TTC549 (cell line): ENCODE data around the gene RBM19.

Experiments used
- FAIRE-seq: peaks from 2 replicates; lab custom pipeline; 2012; peaks lifted over from hg19 to GRCh38; lab: Jason Lieb, UNC

RBM19 gene

DNA sequence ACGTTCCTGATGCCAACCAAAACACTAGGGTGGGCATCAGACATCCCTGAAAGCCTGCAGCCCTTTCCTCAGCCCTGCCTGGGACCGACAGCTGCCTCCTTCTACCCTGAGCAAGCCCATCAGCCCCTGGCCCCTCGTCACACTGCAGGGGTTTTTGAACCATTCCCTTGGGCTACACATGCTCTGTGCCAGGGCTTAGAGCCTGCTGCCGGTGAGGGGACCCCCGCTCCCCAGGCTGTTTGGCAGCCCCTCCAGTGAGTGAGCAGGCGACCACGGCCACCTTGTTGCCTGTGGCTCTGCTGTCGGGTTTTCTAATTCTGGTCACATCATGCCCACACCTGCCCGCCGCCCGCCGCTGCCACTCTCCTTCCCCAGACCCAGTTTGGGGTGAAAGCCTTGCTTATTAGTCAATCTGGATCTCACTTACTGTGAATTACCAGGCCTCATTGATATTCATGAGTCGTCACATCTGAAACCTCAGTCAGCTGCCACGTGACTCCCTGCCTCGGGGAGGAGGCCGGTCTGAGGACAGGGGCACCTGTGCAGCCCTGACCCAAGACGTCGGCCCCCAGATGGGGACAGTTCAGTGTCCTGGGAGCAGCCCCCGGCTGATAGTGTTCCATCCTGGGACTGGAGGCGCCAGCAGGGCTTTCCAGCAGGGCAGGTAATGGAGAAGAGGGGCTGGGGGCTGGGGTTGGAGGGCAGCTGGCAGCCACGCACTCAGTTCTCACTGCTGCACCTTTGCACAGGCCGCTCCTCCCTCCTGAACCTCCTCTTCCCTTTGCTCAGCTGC lies 163.0 kb downstream of the RBM19 start:
- no peak for FAIRE-seq

DNA sequence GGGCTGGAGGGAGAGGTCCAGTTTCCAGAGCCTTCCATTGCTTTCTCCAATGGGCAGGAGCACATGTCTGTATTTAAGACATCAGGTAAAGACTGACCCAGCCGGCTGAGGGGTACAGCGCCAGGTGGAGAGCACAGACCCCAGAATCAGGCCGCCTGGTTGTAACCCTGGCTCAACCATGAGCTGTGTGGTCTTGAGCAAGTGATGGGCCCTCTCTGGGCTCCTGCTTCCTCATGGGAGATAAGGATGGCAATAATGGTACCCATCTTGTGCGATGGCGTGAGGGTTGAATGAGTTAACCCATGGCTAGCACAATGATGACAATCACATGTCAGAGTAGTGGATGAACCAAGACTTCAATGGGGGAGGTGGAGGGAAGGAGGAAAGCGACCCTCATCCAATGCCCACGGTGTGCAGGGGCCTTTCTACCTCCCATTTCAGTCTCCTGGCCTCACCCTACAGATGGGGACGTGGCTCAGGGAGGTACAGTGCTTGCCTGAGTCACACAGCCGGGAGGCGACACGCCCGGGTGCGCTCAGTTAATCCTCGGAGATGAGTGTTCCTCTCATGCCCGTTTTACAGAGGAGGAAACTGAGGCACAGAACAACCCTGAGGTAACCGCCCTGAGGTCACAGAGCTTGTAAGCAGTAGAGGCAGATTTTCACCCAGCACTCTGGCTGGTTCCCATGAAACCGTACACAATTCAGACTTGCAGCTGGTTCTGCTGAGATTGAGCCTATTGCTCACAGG lies 163.9 kb downstream of the RBM19 start:
- no peak for FAIRE-seq

DNA sequence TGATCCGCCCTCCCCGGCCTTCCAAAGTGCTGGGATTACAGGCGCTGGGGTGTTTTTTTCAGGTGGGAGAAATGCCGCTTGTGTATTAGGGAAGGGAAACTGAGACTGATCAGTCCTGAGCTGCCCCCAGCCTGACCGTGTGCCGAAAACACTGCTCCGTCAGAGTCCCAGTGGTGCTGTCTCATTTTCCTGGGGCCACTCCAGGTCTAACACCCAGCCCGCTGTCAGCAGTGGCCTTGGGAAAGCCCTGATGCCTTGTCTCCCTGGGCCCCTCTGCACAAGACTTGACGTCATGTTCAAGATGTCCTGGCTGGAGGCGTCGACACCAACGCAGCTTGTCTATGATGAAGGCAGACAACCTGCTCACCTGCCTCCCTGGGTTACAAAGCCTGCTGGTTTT lies 165.9 kb downstream of the RBM19 start:
- no peak for FAIRE-seq

DNA sequence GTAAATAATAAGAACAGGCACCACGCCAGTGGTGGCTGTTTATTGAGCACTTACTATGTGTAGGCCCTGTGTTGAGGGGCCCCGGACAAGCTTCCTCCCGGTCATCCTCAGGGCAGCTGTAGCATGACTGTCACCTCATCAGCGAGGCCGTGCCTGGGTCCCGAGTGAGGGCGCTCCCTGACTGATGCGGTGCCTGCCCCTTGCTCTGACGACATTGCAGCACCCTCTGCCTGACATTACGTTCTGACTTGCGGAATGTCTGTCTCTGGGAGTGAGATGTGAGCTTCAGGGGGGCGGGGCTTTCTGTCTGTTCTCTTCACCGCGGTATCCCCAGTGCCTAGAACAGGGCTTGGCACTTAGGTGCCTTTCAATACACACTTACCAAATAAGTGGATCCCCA lies 167.6 kb downstream of the RBM19 start:
- no peak for FAIRE-seq

DNA sequence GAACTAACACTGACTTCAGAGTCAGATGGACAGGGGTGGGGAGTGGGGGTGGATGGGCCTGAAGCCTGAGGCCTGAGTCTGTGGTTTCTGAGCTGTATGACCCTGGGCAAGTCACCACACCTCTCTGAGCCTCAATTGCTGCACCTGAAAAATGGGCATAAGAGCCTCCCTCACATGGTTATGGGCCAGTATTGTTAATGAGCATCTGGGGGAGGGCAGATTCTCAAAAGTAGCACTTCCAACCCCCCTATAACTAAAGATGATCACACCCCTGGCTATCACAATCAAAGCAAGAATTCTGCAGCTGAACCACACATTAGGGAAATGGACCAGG lies 168.6 kb downstream of the RBM19 start:
- FAIRE-seq = no peak

DNA sequence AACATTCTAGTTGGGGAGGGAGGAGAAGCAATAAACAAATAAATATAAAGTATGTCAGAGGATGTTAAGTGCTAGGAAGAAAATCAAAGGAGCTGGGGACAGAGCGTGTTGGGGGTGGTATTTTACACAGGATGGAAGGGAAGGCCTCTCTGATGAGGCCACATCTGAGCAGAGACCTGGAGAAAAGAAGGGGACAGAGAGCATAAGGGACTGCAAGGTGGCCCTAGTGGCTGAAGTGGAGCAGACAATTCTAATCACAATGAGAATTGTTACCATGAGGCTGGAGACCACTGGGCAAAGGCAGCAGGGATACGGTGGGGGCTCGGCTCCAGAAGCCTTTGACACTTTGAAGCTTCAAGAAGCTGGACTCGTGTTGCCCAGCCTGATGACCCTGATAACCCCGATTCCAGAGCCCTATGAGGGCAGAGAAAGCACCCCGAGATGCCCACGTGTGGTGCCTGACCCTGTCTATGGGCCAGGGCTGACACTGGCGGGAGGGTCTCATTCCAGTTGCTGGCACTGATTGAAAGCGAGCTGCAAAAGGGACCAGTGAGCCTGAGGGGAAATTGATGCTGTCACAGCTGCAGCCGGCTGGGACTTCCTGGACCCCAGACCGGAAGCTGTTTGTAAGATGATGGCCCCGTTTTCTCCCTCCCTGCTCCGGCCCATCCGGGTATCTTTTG lies 169.1 kb downstream of the RBM19 start:
- no peak for FAIRE-seq

DNA sequence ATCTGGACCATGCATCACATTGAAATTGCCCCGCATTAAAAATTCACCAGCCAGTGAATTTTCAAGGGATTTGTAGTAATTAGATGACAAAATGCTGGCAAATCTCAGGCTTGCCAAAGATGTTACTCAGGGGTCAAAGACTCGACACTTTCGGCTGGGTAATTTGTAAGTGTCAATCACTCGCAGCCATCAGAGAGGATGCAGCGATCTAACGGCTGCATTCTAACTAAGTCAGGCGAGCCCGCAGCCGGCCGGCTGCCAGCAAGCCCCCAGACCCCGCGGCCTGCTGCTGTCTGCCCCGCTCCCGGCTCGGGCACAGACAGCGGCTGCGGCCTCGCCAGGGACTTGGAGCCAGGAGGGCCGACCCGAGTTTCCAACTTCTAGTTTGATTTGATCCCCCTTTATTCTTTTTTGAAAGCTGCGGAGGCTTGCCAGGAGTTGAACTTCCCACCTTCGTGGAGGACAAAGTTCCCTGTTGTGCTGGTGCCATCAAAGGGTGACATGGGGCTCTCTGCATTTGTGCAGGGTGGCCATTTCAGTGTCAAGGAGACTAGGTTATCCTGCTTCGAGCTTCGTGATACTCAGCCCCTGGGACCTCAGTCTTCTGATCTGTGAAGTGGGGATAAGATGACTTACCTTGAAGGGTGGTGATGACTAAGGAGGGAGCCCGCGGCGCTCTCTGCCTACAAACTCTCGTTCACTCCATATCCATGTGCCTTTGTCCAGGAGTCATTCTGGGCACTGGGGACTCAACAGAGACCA lies 169.9 kb downstream of the RBM19 start:
- no peak for FAIRE-seq

DNA sequence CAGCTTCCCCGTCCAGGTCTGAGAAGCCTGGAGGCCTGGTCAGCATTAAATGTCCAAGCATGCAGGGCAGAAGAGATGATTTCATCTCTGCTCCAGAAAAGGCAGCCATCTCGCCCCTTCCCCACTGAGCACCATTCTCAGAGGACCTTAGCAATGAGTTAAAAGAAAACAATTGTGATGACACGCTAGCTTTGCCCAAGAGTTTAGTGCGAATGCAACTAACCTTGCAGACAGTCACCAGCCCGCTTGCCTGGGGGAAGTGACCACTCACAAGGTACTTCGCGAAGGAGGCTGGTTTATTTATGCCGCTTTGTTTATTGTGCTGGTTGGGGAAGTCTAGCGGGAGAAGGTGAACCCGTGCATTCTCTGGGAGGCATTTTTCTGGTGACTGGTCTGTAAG lies 170.7 kb downstream of the RBM19 start:
- FAIRE-seq = no peak

DNA sequence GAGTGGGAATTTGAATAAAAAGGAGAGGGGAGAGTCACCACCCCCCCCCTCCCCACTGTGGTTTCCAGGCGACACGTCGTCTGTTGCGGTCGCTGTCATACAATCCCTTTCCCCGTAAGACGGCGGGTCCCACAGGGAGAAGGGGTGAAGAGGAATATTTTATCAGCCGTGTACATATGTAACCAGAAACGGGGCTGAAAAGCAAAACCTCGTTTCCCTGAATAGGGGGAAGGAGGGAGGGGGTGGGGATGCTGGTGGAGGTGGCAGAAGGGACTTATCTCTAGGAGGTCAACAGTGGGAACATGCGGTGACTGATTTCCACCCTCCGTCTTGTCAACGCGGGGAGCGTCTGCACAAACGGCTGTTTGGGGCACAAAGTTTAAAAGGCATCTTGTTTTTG lies 171.4 kb downstream of the RBM19 start:
- no peak for FAIRE-seq

DNA sequence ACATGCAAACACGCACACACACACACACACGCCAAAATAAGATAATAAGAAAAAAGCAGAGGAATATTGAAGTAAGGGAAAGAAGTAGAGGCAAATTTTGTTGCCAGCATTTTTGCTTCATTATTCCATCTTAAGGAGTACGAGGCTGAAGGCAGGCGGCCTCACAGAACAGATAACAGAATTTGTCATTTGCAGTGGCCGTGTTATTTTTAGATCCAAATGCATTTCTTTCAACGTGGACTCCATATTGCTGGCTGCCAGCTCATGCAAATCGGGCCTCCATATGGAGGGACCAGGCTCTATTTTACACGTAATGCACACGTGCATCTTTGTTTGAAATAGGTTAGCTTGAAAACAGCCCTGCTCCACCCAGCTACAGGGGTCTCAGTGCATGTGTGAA lies 172.9 kb downstream of the RBM19 start:
- no peak for FAIRE-seq

DNA sequence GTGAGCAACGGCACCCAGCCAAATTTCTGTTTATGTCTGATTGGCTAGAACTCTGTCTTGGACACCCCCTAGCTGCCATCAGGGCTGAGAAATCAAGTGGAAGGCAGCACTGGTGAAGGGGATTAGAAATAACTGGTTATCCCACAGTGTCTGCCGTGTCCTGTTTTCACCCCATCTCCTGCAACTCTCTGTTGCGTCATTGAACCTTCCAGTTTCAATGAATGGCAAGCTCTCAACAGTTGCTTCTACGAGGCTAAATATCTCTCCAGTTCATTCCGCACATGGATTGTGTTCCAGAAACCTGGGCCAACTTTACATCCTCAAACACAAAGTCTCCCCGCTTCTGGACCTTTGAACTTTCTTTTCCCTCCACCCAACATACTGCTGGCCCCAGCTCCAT lies 173.7 kb downstream of the RBM19 start:
- FAIRE-seq = no peak

DNA sequence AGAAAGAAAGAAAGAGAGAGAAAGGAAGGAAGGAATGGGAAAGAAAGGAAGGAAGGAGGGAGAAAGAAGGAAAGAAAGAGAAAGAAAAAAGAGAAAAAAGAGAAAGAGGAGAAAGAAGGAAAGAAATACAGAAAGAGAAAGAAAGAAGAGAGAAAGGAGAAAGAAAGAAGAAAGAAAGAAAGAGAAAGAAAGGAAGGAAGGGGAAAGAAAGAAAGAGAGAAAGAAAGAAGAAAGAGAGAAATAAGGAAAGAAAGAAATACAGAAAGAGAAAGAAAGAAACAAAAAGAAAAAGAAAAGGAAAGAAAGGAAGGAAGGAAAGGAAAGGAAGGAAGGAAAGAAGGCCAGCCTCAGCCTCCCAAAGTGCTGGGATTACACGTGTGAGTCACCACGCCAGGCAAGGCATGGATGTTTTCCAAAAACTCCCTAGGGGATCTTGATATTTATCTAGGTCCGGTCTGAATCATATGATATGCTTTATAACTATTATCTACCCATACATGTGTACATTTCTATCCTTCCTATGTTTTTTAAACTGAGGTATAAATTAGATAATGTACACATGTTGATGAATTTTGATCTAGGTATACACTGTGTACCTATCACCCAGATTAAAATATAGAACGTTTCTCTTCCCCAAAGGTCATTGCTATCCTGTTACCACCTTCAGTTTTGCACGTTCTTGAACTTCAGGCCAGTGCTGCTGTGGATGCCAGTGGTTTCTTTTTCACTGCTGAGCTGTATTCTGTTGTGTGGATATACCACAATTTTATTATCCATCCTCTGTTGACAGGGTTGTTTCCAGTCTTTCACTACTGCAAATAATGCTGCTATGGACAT lies 177.9 kb downstream of the RBM19 start:
- FAIRE-seq = no peak

DNA sequence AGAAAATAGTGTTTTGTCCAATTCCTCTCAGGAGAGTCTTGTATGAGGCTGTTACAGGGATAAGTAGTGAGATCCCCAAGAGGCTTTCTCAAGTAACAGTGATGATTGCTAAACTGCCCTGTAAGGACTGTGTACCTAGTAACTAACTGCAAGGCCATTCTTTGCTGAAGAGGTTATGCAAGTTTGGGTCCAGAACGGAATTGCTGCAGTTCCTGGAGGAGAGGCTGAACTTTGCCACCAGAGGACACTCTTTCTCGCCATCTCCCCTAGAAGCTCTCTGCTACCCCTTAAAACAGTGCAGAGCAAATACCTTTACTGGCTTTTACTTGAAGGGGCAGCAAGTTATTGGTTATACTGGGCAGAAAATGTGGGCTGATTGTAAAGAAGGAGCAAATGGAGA lies 180.0 kb downstream of the RBM19 start:
- FAIRE-seq = no peak

DNA sequence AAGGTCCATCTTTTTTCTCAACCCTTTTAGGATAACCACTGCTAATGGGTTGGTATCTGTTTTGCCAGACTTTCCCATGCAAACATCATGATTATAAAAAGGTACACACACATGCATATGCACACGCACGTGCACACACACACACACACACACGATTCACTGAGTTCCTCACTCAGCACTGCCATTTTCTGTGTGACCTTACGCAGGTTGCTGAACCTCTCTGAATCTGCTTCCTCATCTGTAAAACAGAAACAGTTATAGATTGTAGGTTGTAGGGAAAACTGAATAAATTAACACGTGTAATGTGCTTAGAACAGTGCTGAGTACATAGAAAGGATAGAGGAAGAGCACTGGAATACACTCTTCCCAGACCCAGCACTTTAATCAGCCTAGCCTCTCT lies 182.3 kb downstream of the RBM19 start:
- no peak for FAIRE-seq

DNA sequence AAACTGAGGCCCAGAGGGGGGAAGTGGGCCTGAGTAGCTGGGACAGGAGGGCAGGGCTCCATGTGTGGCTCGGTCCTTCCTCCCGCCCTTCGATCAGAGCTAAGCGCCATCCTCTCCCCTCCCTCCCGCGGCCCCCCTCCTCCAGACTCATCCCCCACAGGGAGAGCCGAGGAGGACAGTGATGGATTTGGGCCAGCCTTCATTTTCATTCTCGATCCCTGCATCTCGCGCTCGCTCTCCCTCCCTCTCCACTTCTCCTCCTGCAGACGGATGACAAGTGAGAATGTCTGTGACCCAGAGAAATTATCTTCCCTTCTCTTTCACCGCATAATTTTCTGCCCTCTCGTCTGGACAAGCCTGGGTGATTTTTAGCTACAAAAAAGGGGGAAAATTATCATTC lies 183.3 kb downstream of the RBM19 start:
- no peak for FAIRE-seq

DNA sequence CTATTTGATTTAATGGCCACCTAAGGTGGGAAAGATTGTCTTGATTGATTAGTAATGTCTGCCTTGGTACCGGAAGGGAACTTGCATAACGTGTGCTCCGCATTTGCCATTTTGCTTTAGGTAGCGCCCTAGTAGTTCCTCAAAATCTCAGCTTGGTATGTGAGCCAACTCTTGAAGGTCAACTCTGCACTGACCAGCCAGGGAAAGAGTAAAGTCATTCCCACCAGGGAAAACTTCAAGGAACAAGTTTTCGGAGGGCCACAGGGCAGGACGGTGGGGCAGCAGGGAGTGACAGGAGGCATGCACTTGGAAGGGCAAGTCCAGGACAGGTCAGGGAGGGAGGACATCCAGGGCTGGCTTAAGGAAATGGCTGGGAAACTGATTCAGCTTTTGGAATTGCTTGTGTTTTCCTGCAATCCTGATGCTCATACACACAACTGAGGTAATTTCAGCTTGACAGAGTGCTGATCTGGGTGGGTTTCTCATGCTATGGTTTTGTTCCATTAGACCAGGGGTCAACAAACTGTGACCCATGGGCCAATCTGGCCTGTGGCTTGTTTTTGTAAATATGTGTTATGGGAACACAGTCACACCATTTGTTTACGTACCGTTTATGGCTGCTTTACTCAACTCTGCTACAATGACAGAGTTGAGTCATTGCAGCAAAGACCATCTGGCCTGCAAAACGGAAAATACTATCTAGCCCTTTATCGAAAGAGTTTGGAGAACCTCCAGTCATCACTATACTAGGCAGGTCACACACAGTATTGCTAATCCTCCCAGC lies 184.5 kb downstream of the RBM19 start:
- no peak for FAIRE-seq

DNA sequence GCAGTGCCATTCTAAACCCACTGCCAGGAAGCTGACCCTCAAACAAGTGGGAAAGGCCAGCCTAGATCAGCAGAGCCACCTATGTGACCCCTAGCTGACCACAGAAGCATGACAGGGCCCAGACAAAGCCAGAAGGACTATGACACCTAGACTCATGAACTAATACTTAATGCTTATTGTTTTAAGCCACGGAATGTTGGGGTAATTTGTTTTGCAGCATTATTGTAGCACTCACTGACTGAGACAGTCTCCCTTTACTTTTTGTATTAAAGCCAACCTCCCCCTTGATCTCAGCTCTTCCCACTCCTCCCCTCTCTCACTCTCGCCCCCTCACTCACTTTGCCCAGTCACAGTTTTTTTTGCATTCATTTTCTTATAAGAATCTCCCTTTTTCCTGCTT lies 186.4 kb downstream of the RBM19 start:
- no peak for FAIRE-seq

DNA sequence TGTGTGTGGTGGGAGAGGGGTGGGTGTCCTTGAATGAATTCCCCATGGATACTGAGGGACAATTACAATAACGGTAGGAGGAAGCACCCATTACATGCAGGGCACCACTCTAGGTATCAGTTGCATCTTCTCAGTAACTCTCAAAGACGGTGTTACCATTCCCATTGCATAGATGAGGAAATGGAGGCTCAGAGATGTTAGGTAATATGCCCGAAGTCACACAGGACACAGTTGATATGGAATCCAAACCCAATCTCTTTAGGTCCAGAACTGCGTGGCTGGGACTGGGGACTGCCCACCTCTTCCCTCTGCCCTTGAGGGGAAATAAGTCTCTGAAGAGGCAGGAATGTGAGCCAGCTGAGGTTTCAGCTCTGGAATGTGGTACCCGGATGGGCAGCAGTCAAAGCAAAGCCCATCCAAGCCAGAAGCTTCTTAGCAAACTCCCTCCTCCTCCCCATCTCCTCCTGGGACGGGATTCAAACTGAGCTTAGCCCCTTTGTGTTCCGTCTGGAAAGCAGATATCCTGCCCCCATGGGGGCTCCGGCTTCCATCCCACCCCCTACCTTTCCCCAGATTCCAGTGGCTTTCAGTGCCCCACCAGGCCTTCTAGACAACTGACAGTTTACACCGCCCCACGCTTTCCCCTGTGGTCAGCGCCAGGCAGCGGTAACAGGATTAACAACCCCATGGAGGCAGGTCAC lies 187.5 kb downstream of the RBM19 start:
- no peak for FAIRE-seq

DNA sequence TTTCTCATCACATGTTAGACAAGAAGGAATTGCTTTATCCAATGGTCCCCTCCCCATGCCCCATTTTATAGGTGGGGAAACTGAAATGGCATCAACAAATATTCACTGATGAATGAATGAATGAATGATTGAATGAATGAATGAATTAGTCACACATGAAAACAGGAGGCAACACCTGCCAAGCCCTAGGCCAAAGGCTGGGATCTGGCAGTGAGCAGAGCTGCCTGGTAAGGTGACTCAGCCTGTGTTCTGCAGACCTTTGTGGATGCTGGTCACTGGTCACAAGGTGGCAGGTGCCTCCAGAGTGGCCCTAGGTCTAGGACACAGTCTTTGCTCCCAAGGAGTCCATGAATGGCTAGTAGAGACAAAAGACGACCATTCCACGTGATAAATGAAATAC lies 188.4 kb downstream of the RBM19 start:
- FAIRE-seq = no peak

DNA sequence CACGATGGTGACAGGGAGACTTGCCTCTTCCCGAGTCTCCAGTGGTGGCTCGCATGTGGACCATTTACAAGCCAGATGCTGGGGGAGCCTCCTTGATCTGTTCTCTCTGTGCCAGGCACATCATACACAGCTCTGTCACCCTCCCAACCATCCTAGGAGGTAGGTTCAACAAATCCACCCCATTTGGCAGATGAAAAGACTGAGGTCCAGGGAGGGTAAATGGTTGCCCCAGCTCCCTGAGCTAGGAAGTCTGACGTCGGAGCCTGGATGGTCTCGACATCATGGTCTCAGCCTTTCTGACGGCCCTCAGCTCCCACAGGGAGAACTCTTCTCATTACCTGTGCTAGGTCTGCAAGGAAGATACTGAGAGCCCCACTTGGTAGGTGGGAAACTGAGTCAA lies 189.6 kb downstream of the RBM19 start:
- FAIRE-seq = no peak
